Measurements from ENCODE around the gene NPHP4.

- TF ChIP-seq, protein P1, sequence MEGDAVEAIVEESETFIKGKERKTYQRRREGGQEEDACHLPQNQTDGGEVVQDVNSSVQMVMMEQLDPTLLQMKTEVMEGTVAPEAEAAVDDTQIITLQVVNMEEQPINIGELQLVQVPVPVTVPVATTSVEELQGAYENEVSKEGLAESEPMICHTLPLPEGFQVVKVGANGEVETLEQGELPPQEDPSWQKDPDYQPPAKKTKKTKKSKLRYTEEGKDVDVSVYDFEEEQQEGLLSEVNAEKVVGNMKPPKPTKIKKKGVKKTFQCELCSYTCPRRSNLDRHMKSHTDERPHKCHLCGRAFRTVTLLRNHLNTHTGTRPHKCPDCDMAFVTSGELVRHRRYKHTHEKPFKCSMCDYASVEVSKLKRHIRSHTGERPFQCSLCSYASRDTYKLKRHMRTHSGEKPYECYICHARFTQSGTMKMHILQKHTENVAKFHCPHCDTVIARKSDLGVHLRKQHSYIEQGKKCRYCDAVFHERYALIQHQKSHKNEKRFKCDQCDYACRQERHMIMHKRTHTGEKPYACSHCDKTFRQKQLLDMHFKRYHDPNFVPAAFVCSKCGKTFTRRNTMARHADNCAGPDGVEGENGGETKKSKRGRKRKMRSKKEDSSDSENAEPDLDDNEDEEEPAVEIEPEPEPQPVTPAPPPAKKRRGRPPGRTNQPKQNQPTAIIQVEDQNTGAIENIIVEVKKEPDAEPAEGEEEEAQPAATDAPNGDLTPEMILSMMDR (IDR thresholded peaks at IDR 0.05; ENCODE audit: extremely low read depth in 1 of 2, insufficient read depth in 1 of 2, low read depth in 1 of 2, low read length in 2 of 2), result no peak
- TF ChIP-seq POLR2A (IDR thresholded peaks at IDR 0.05; ENCODE audit: low read depth, low read length) (no peak), EZH2 (IDR thresholded peaks at IDR 0.05; ENCODE audit: borderline replicate concordance, low read depth, low read length, severe bottlenecking) (no peak), POLR2AphosphoS5 (IDR thresholded peaks at IDR 0.05; ENCODE audit: insufficient read depth, low read depth, low read length) (no peak), MYC (IDR thresholded peaks at IDR 0.05; ENCODE audit: low read depth, low read length) (no peak), JUN (IDR thresholded peaks at IDR 0.05; ENCODE audit: borderline replicate concordance, insufficient read depth, insufficient read length, low read depth) (no peak)
- TF ChIP-seq, protein P2, sequence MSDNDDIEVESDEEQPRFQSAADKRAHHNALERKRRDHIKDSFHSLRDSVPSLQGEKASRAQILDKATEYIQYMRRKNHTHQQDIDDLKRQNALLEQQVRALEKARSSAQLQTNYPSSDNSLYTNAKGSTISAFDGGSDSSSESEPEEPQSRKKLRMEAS (IDR thresholded peaks at IDR 0.05; ENCODE audit: insufficient read depth, insufficient read length), result no peak
Observed at GRCh38 chr1:5950201-5950895, 41.9 kb downstream of the NPHP4 start.

Data from endothelial cell of umbilical vein (primary cell).